H54 (cell line): Measurements from ENCODE around the gene COL7A1.
"Not testable (repeated sequence)": the region's sequence is repeated elsewhere in the genome, so short reads cannot be mapped to it uniquely, and the experiment has no call there.

Experiments used
- DNase-seq: peaks from one replicate; pipeline ENCODE4 v3.0.0; 2011; ENCODE audit warnings: low spot score, mixed read lengths; ENCODE audit not compliant: insufficient read length
- FAIRE-seq: peaks from 3 replicates; lab custom pipeline; 2011; peaks lifted over from hg19 to GRCh38; lab: Jason Lieb, UNC
- POLR2A ChIP-seq: IDR thresholded peaks from 2 replicates; pipeline ENCODE4 v1.6.1; 2011; ENCODE audit warnings: low read depth, mild to moderate bottlenecking, low read length

The COL7A1 gene

DNA sequence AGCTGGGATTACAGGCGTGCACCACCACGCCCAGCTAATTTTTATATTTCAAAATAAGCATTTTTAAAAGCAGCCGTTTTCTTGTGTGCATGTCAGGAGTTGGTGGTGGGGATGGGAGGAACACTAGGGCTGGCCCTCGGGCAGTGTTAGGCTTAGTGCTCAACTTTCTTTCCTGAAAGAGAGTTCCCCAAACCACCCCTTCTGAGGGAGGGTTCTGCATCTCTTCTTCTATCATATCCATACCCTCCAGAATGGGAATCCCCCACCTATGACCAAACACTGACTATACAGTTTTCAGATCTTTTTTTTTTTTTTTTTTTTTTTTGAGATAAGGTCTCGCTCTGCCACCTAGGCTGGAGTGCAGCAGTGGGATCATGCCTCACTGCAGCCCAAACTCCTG, 51.0 kb downstream of the COL7A1 start:
- no peak for TF ChIP-seq POLR2A
- FAIRE-seq, result no peak
- no peak for DNase-seq

DNA sequence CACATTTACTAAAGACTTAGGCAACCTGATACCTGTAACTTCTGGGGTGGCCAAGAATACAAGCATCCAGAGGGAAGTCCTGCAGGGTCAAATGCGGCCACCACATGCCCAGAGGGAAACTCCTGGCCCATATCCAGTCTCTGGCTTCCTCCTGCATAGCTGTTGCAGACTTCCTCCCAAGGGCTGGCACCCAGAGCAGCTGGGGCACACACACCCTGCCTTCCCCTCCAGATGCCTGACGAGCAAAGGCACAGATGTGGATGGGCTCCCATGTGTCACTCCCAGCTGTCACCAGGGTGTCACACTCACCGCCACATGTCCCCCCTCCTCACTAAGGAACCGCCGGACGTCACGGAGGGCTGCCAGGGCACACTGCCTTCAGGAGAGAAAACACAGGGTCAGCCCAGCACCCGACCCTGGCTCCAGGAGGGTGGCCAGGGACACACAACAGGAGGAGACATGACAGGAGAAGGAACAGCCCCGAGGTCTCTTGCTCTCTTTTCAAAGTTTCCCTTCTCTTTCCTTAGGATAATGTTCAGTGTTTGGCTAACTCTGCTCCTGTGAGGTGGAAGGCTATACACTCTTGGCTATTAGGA, 51.8 kb downstream of the COL7A1 start:
- DNase-seq (no peak), FAIRE-seq (no peak)
- no peak for TF ChIP-seq POLR2A

DNA sequence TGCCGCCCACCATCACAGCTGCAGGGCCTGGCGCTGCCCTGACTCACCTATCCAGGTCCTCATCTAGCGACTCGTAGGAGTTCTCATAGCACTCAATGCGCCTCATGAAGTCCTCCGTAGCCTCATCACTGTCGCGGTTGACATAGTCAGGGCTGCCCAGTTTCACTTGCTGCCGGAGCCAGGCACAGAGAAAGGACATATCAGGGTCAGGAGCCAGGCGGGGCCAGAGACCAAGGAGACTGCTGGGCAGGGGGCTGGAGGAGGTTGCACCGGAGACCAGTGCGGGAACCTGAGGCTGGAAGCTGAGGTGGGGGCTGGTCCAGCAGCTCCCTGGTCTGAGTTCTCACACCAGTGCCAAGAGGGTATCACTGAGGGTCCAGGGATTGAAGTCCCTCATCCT, 56.7 kb downstream of the COL7A1 start:
- TF ChIP-seq POLR2A, result no peak
- FAIRE-seq, result no peak
- no peak for DNase-seq

DNA sequence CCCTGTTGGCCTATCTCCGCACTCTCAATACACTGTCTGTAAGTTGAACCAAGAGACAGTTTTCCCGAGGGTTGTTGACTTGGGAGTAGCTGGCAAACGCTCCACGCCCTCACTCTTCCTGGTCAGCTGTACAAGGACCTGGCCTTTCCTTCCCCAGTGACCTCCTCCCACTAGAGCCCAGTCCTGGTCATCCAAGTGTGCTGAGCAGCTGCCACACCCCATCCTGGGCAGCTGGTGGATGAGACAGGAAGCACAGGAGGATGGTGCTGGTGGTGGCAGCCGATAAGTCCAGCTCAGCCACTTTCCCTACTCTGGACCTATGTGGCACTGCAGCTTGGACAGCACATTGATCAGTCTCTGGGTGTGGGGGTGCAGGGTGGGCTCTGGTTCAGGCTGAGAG, 58.3 kb downstream of the COL7A1 start:
- TF ChIP-seq POLR2A, result no peak
- DNase-seq (no peak), FAIRE-seq (no peak)

DNA sequence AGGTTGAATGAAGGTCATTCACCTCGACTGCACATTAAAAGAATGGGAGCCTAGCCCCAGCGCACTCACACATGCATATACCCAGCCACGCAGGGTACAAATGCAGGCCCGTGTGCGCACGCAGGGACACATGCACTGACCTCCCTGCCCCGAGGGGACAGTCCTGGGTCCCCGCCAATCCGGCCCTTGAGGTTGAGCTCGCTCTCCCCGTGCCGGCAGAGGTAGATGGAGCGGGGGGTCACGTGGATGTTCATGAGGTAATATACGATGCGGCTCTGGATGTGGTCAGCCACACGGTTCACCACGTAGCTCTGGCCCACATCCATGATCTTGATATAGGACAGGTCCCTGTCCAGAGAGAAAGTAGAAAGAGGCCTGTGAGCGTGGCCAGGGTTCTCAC, 59.0 kb downstream of the COL7A1 start:
- no peak for TF ChIP-seq POLR2A
- DNase-seq (no peak), FAIRE-seq (no peak)

DNA sequence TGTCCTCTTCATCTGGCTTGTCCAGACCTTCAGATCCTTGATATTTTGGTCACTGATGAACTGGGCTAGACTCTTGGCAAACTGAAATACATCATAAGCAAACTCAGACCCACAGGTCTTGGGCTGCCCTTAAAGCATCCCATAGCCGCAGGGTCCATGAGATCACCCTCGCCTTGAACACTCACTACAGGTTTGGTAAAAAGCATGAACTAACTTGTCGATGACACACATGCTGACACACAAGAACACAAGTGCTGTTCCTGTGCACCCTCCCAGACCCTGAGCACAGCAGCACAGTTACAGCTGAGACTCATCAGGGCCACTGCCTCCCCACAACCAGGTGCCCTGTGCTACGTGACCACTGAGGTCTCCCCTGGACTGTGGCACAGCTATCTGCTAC, 59.6 kb downstream of the COL7A1 start:
- FAIRE-seq, result no peak

DNA sequence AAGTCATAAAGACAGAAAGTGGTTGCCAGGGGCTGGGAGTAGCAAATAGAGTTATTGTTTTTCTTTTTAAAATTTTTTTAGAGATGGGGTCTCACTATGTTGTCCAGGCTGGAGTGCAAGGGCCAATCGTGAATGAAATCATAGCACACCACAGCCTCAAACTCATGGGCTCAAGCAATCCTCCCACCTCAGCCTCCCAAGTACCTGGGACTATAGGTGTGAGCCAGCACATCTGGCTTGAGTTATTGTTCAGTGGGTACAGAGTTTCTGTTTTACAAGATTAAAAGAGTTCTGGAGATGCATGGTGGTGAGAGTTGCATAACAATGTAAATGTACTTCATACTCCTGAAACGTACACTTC, 62.2 kb downstream of the COL7A1 start:
- no peak for DNase-seq
- no peak for TF ChIP-seq POLR2A
- no peak for FAIRE-seq

More for the DNA sequence above, 59.6 kb downstream of the COL7A1 start:
- TF ChIP-seq POLR2A, result no peak
- no peak for DNase-seq

DNA sequence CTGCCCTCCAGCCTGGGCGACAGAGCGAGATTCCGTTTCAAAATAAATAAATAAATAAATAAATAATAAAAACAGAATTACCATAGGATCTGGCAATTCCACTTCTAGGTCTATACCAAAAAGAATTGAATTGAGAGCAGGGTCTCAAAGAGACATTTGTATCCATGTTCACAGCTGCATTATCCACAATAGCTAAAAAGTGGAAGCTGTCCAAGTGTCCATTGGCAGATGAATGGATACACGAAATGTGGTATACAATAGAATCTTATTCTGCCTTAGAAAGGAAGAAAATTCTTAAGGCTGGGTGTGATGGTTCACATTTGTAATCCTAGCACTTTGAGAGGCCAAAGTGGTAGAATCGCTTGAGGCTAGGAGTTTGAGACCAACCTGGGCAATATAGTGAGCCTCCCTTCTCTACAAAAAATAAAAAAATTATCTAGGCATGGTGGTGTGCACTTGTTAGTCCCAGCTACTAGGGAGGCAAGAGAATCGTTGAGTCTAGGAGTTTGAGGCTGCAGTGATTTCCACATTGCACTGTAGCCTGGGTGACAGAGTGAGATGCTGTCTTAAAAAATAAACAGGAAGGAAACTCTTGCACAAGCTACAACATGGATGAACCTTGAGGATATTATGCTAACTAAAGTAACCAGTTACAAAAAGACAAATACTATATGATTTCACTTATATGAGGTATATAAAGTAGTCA, 62.7 kb downstream of the COL7A1 start:
- no peak for TF ChIP-seq POLR2A
- no peak for FAIRE-seq
- DNase-seq, result no peak

DNA sequence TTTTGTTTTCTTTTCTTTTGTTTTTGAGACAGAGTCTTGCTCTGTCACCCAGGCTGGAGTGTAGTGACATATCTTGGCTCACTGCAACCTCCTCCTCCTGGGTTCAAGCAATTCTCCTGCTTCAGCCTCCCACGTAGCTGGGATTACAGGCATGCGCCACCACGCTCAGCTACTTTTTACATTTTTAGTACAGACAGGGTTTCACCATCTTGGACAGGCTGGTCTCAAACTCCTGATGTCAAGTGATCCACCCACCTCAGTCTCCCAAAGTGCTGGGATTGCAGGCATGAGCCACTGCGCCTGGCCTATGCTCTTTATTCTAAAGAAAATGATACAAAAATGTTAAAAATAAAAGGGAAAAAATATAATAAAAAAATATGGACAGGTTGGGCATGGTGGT, 64.4 kb downstream of the COL7A1 start:
- not testable (repeated sequence) for DNase-seq

DNA sequence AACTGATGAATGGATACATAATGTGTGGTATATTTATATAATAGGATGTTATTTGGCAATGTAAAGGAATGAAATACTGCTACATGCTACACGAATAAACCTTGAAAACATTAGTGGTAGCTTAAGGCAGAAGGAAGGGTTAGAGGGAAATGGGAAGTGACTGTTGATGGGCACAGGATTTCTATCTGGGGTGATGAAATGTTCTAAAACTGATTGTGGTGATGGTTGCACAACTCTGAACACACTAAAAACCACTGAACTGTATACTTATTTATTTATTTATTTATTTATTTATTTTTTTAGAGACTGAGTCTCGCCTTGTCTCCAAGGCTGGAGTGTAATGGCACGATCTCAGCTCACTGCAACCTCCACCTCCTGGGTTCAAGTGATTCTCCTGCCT, 66.4 kb downstream of the COL7A1 start:
- no peak for DNase-seq
- FAIRE-seq, result no peak

More for the DNA sequence above, 64.4 kb downstream of the COL7A1 start:
- FAIRE-seq, result not testable (repeated sequence)

DNA sequence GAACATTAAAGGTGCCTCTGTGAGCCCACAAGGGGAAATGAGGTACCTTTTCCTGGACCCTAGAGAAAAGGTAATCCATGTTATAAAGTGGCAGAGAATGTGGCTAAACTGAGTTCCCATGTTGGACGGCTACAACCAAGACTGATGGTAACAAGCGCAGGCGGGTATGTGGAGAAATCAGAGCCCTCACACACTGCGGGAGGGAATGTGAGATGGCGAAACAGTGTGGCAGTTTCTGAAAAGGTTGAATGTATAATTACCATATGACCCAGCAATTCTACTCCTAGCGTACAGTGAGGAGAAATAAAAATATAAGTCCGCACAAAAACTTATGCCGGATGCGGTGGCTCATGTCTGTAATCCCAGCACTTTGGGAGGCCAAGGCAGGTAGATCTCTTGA, 67.1 kb downstream of the COL7A1 start:
- no peak for FAIRE-seq
- no peak for TF ChIP-seq POLR2A
- no peak for DNase-seq

More for the DNA sequence above, 66.4 kb downstream of the COL7A1 start:
- no peak for TF ChIP-seq POLR2A

DNA sequence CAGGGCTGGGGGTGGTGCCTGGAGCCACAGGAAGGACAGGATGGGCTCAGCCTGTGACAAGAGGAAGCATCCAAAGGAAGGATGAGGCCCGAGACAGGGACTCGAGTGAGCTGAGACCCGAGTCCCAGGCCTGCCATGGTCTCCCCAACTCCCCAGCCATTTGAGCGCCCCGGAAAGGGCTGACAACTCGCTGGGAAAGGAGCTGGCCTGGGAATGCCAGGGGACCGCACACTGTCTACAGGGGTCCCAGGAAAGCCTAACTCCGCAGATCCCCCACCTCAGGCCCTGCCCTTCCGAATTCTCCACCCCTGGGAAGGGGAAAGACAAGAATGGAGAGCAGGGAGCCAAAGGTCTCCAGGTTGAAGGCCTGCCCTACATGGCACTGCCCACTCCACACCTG, 70.2 kb downstream of the COL7A1 start:
- TF ChIP-seq POLR2A, result no peak
- FAIRE-seq, result no peak
- DNase-seq, result no peak

DNA sequence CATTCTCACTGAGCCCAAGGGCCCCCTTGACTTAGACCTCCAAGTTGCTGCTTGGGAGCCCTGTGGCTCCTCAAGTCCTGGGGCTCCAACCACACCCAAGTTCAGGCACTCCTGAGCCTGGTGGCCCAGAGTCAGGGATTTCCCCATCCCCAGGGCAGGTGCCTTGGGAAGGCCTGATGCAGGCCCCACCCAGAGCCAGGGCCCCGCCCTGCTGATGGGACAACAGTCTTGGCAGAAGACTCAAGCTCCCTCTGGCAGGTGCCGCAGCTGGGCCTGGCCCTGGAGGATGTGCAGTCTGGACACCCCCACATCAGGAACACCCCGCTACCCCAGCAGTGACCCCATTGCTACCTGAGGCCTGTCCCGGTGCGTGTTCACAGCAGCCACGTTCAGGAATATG, 73.5 kb downstream of the COL7A1 start:
- no peak for TF ChIP-seq POLR2A
- DNase-seq (no peak), FAIRE-seq (no peak)

DNA sequence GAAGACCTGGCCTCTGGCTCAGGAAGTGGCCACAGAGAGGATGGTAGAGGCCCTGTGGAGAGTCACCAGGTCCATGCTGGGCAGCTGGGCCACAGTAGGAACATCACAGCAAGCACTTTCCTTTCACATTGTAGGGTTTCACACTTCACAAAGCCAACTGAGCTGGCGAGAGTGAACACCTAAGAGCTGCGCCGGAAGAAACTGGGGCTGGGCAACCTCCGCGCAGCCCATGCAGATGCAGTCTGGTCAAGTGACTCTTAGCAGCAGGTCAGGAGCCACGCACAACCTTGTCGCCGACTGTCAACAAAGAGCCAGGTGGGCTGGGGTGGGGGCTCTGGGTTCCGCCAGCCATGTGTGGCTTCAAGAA, 75.9 kb downstream of the COL7A1 start:
- FAIRE-seq (no peak), DNase-seq (no peak)
- no peak for TF ChIP-seq POLR2A

DNA sequence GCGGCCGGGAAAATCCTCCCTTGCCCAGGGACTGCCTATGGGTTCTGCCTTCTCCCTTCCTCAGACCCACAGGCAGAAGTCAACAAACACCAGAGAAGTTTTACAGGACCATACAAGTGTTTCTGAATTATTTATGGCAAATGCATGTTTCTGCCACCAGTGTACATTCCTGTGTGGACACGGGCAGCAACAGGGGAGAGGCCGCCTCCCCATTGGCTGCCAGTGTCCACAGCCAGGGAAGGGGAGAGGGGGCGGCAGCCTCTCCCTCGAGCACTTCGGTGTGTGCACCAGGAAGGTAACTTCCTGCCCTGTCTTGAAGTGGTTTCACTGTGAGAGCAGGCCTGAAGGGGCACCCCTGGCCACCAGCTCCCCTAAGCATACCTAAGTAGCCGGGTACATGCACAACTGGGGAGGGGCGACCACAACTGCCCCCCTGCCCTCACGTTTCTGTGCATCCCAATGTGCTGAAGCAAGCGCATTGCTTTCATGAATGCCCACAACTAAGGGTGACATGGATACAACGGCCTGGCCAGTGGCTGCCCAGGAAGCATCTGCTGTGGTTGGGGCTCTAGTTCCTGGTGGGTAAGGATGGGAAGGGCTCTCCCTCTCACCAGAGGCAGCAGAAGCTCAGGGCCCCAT, 76.4 kb downstream of the COL7A1 start:
- DNase-seq (no peak), FAIRE-seq (no peak)
- no peak for TF ChIP-seq POLR2A
